Activated T-cell treated with anti-CD3 and anti-CD28 coated beads for 48 hours (primary cell): Measurements from ENCODE around the gene CYTH4.
"Not testable (repeated sequence)": the region's sequence is repeated elsewhere in the genome, so short reads cannot be mapped to it uniquely, and the experiment has no call there.

Source experiments
- DNase-seq: peaks from one replicate; pipeline ENCODE4 v3.0.0-alpha.2; 2020; ENCODE audit warnings: low read depth

The CYTH4 gene

GRCh38 chr22:37282385-37282677 lies at the start of gene CYTH4:
Gene CYTH4, plus strand, starts transcription at chr22:37282508. Its CDS starts 62 bp downstream, at chr22:37282570.
- DNase-seq, result peak; percentile 66

- DNase-seq, result not testable (repeated sequence)
Observed at GRCh38 chr22:37233371-37233750, 48.9 kb upstream of the CYTH4 start.

- no peak for DNase-seq
Observed at GRCh38 chr22:37233751-37234631, 48.3 kb upstream of the CYTH4 start.

- no peak for DNase-seq
Observed at GRCh38 chr22:37234736-37235711, 47.3 kb upstream of the CYTH4 start.

- no peak for DNase-seq
Observed at GRCh38 chr22:37235897-37236607, 46.3 kb upstream of the CYTH4 start.

GRCh38 chr22:37237371-37238268 lies 44.7 kb upstream of the CYTH4 start:
- DNase-seq, result no peak

GRCh38 chr22:37239336-37240239 lies 42.7 kb upstream of the CYTH4 start:
- no peak for DNase-seq

- DNase-seq, result no peak
Observed at GRCh38 chr22:37240240-37240940, 41.9 kb upstream of the CYTH4 start.

- DNase-seq, result no peak
Observed at GRCh38 chr22:37240941-37241320, 41.4 kb upstream of the CYTH4 start.

- no peak for DNase-seq
Observed at GRCh38 chr22:37241351-37242142, 40.8 kb upstream of the CYTH4 start.

- peak; percentile 85 for DNase-seq
Observed at GRCh38 chr22:37242395-37242918, 39.9 kb upstream of the CYTH4 start.

- no peak for DNase-seq
Observed at GRCh38 chr22:37243402-37244113, 38.8 kb upstream of the CYTH4 start.

- DNase-seq, result peak; percentile 89
Observed at GRCh38 chr22:37244114-37244921, 38.0 kb upstream of the CYTH4 start, which contains the start of gene RAC2. Gene RAC2, minus strand, starts transcription at chr22:37244269. Its CDS starts 121 bp downstream, at chr22:37244148.

- no peak for DNase-seq
Observed at GRCh38 chr22:37244922-37245722, 37.2 kb upstream of the CYTH4 start.

- DNase-seq, result no peak
Observed at GRCh38 chr22:37245740-37246139, 36.6 kb upstream of the CYTH4 start.

- DNase-seq, result no peak
Observed at GRCh38 chr22:37248251-37248650, 34.1 kb upstream of the CYTH4 start.
